Osteocyte (in vitro differentiated cells): Measurements from ENCODE around the gene PPM1D. TPM values are rescaled to one million over a fixed set of nuclear protein-coding genes. Genes with fewer than 3 reads are reported as not detected.
"Not testable (repeated sequence)": the region's sequence is repeated elsewhere in the genome, so short reads cannot be mapped to it uniquely, and the experiment has no call there.

ENCODE experiments used
- DNase-seq: peaks from one replicate; pipeline ENCODE4 v3.0.0; 2021; ENCODE audit warnings: mixed read lengths; ENCODE audit not compliant: unreplicated experiment; ENCODE audit errors: extremely low spot score
- H3K27ac Mint-ChIP-seq: one replicate; pipeline ENCODE4 v1.8.0; 2021; ENCODE audit warnings: mild to moderate bottlenecking, mixed read lengths; ENCODE audit not compliant: unreplicated experiment
- H3K27me3 Mint-ChIP-seq: one replicate; pipeline ENCODE4 v1.8.0; 2021; ENCODE audit warnings: mixed read lengths; ENCODE audit not compliant: unreplicated experiment
- H3K36me3 Mint-ChIP-seq: one replicate; pipeline ENCODE4 v1.8.0; 2021; ENCODE audit warnings: mixed read lengths; ENCODE audit not compliant: unreplicated experiment
- H3K4me1 Mint-ChIP-seq: one replicate; pipeline ENCODE4 v1.8.0; 2021; ENCODE audit warnings: mixed read lengths; ENCODE audit not compliant: unreplicated experiment
- H3K4me3 Mint-ChIP-seq: one replicate; pipeline ENCODE4 v1.8.0; 2021; ENCODE audit warnings: mild to moderate bottlenecking, moderate library complexity, mixed read lengths; ENCODE audit not compliant: unreplicated experiment
- H3K9me3 Mint-ChIP-seq: one replicate; pipeline ENCODE4 v1.8.0; 2021; ENCODE audit warnings: mixed read lengths; ENCODE audit not compliant: unreplicated experiment
- total RNA-seq: library from RNA; stranded (reverse); gene quantifications from 2 replicates; pipeline ENCODE4 v1.2.1, GENCODE V29; 2021
- TF ChIP-seq, protein P1 (sequence below): fragments of 200-600 bp; sonication (generic); IDR thresholded peaks from 2 replicates; pipeline ENCODE4 v1.5.0; 2021; ENCODE audit warnings: antibody characterized with exemption, mild to moderate bottlenecking, moderate library complexity

Gene PPM1D
- total RNA-seq, 1 donor from 2014 or later = 22.1 TPM

DNA sequence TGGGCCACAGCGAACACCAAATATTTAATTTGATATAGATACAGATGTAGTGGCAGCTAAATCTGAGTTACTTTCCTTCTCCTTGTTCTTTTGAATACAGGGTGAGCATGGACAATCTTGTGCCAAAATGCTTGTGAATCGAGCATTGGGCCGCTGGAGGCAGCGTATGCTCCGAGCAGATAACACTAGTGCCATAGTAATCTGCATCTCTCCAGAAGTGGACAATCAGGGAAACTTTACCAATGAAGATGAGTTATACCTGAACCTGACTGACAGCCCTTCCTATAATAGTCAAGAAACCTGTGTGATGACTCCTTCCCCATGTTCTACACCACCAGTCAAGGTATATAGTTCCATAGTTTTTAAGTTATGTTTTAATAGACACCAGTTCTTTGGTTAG, 56.5 kb downstream of the PPM1D start:
- no peak overlapping the region for H3K27ac Mint-ChIP-seq

DNA sequence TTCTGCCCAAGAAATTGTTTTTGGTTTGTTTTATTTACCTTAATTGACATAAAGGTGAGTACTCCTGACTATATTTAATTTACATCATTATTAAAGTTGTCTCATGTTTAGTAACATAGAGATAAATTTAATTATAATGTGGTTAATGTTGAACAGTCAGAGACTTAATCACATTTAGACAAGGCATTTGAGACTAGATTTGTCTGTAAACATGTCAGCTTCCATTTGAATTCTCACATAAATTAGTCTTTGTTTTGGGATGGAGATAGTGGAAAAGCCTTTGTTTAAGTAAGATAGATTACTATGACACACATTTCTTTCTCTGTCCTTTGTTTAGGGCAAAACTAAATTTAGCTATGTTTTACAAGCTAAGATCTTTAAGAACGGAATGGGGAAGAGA, 59.2 kb downstream of the PPM1D start:
- H3K27ac Mint-ChIP-seq = peak overlapping the region; percentile 1
- H3K9me3 Mint-ChIP-seq = no peaks in the 10 kb centered on the region
- no peak overlapping the region for H3K4me3 Mint-ChIP-seq
- no peak for DNase-seq
- TF ChIP-seq, protein P1, sequence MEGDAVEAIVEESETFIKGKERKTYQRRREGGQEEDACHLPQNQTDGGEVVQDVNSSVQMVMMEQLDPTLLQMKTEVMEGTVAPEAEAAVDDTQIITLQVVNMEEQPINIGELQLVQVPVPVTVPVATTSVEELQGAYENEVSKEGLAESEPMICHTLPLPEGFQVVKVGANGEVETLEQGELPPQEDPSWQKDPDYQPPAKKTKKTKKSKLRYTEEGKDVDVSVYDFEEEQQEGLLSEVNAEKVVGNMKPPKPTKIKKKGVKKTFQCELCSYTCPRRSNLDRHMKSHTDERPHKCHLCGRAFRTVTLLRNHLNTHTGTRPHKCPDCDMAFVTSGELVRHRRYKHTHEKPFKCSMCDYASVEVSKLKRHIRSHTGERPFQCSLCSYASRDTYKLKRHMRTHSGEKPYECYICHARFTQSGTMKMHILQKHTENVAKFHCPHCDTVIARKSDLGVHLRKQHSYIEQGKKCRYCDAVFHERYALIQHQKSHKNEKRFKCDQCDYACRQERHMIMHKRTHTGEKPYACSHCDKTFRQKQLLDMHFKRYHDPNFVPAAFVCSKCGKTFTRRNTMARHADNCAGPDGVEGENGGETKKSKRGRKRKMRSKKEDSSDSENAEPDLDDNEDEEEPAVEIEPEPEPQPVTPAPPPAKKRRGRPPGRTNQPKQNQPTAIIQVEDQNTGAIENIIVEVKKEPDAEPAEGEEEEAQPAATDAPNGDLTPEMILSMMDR = no peak
- H3K36me3 Mint-ChIP-seq = peaks cover 28% of the 10 kb centered on the region
- H3K4me1 Mint-ChIP-seq = peaks cover 2% of the 10 kb centered on the region
- no peaks in the 10 kb centered on the region for H3K27me3 Mint-ChIP-seq

More for the DNA sequence above, 56.5 kb downstream of the PPM1D start:
- H3K9me3 Mint-ChIP-seq = no peaks in the 10 kb centered on the region
- H3K27me3 Mint-ChIP-seq = no peaks in the 10 kb centered on the region
- peaks cover 16% of the 10 kb centered on the region for H3K4me1 Mint-ChIP-seq
- no peak for DNase-seq
- TF ChIP-seq, protein P1 = no peak
- peaks cover 30% of the 10 kb centered on the region for H3K36me3 Mint-ChIP-seq
- no peak overlapping the region for H3K4me3 Mint-ChIP-seq

DNA sequence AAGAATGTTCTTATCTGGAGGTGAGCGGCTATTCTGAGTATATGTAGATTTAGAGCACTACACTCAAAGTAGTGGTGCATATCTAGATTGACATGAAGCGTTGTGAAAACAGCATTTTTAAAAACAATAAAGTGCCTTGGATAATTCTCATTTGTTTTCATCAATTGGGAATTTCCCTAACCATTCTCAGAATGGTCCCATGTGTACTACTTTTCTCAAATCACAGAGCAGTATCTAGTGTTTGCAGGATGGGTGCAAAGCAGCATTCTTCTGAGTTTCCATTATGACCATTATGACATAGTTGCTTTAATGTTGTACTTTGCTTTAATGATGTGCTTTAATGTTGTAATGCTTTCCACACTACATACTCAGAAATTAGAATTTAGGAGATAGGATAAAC, 61.5 kb downstream of the PPM1D start:
- Mint-ChIP-seq H3K36me3 (peaks cover 38% of the 10 kb centered on the region), H3K4me1 (no peaks in the 10 kb centered on the region), H3K9me3 (no peaks in the 10 kb centered on the region), H3K27me3 (no peaks in the 10 kb centered on the region), H3K27ac (no peak overlapping the region), H3K4me3 (no peak overlapping the region)
- no peak for DNase-seq
- TF ChIP-seq, protein P1 = no peak

DNA sequence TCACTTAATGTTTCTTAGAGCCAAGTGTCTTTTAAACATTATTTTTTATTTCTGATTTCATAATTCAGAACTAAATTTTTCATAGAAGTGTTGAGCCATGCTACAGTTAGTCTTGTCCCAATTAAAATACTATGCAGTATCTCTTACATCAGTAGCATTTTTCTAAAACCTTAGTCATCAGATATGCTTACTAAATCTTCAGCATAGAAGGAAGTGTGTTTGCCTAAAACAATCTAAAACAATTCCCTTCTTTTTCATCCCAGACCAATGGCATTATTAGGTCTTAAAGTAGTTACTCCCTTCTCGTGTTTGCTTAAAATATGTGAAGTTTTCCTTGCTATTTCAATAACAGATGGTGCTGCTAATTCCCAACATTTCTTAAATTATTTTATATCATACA, 64.0 kb downstream of the PPM1D start:
- DNase-seq = no peak
- no peak overlapping the region for H3K4me3 Mint-ChIP-seq
- H3K27ac Mint-ChIP-seq = no peak overlapping the region
- no peaks in the 10 kb centered on the region for H3K4me1 Mint-ChIP-seq
- H3K9me3 Mint-ChIP-seq = no peaks in the 10 kb centered on the region
- TF ChIP-seq, protein P1 = no peak
- H3K36me3 Mint-ChIP-seq = peaks cover 29% of the 10 kb centered on the region
- H3K27me3 Mint-ChIP-seq = no peaks in the 10 kb centered on the region

DNA sequence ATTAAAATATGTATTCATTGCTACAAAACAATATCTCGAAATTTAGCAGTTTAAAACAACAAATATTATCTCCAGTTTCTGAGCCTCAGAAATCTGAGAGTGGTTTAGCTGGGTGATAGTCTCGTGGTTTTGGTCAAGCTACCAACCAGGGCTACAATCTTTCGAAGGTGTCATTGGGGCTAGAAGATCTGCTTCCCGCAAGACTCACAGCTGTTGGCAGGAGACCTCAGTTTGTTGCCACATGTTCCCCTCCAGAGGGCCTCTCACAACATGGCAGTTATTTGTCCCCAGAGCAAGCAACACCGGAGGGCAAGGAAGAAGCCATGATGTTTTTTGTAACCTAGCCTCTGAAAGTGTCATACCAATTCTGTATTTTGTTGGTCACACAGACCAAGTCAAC, 65.6 kb downstream of the PPM1D start:
- no peak overlapping the region for H3K4me3 Mint-ChIP-seq
- H3K27ac Mint-ChIP-seq = no peak overlapping the region
- no peaks in the 10 kb centered on the region for H3K4me1 Mint-ChIP-seq
- no peak for DNase-seq
- no peaks in the 10 kb centered on the region for H3K27me3 Mint-ChIP-seq
- H3K9me3 Mint-ChIP-seq = no peaks in the 10 kb centered on the region
- H3K36me3 Mint-ChIP-seq = peaks cover 21% of the 10 kb centered on the region
- TF ChIP-seq, protein P1 = no peak

DNA sequence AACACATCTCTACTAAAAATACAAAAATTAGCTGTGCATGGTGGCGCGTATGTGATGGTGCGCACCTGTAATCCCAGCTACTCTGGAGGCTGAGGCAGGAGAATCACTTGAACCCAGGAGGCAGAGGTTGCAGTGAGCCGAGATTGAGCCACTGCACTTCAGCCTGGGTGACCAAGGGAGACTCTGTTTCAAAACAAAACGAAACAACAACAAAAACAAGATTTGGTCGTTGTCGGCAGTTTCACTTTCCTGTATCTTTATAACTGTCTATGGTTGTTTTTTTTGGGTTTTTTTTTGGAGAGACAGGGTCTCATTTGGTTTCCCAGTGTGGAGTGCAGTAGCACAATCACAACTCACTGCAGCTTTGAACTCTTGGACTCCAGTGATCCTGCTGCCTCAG, 68.7 kb downstream of the PPM1D start:
- not testable (repeated sequence) for H3K27ac Mint-ChIP-seq, H3K4me1 Mint-ChIP-seq, H3K4me3 Mint-ChIP-seq, DNase-seq, H3K27me3 Mint-ChIP-seq, H3K9me3 Mint-ChIP-seq
- H3K36me3 Mint-ChIP-seq = peaks cover 10% of the 10 kb centered on the region
